Measurements from ENCODE around the gene WNT3A.
"Not testable (repeated sequence)": the region's sequence is repeated elsewhere in the genome, so short reads cannot be mapped to it uniquely, and the experiment has no call there.

Gene WNT3A

GRCh38 chr1:228011721-228012311 is 5.0 kb downstream of the WNT3A start:
- DNase-seq, result no peak

- no peak for DNase-seq
Measured at GRCh38 chr1:228012555-228012954, 5.8 kb downstream of the WNT3A start.

GRCh38 chr1:228013131-228013934 is 6.5 kb downstream of the WNT3A start:
- no peak for DNase-seq

GRCh38 chr1:228013935-228014930 is 7.4 kb downstream of the WNT3A start:
- DNase-seq, result peak; percentile 34

GRCh38 chr1:228015276-228016180 is 8.7 kb downstream of the WNT3A start:
- peak; percentile 33 for DNase-seq

GRCh38 chr1:228016181-228016510 is 9.3 kb downstream of the WNT3A start:
- DNase-seq, result no peak

- no peak for DNase-seq
Measured at GRCh38 chr1:228016653-228017355, 10.0 kb downstream of the WNT3A start.

GRCh38 chr1:228017356-228018124 is 10.7 kb downstream of the WNT3A start:
- DNase-seq, result no peak

GRCh38 chr1:228018125-228018398 is 11.3 kb downstream of the WNT3A start:
- no peak for DNase-seq

GRCh38 chr1:228018961-228019721 is 12.3 kb downstream of the WNT3A start:
- no peak for DNase-seq

- not testable (repeated sequence) for DNase-seq
Measured at GRCh38 chr1:228019722-228020083, 12.9 kb downstream of the WNT3A start.

- DNase-seq, result no peak
Measured at GRCh38 chr1:228020686-228021354, 14.0 kb downstream of the WNT3A start.

- no peak for DNase-seq
Measured at GRCh38 chr1:228021355-228022030, 14.7 kb downstream of the WNT3A start.

- no peak for DNase-seq
Measured at GRCh38 chr1:228022571-228023293, 15.9 kb downstream of the WNT3A start.

- DNase-seq, result no peak
Measured at GRCh38 chr1:228023294-228023639, 16.5 kb downstream of the WNT3A start.

GRCh38 chr1:228029281-228029680 is 22.5 kb downstream of the WNT3A start:
- DNase-seq, result no peak

GRCh38 chr1:228030451-228031201 is 23.8 kb downstream of the WNT3A start:
- no peak for DNase-seq
